ENCODE measurements around the gene DYRK4.

DYRK4 gene

DNA sequence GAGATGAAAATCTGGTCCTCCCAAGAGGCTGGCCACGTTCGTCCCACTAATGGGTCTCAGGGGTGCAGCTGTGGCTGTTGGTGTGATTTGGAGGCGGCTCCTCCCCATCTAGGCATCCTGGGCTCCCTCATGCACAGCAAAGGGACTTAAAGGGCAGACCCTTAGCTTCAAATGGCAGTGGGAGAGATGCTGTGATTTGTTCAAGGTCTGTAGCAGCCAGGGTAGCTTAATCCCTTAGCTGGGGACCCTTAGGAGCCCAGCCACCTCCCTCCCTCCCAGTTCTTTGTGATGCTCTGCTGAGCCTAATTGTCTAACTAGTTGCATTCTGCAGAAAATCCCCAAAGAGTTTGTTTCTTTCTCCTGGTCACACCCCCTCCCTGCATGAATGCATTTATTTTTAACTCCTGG is 18.3 kb downstream of the DYRK4 start:
- H3K27ac Mint-ChIP-seq = no peak overlapping the region
- no peaks in the 10 kb centered on the region for H3K4me1 Mint-ChIP-seq (ENCODE audit: low read depth)
- no peak overlapping the region for H3K4me3 Mint-ChIP-seq
- H3K9me3 Mint-ChIP-seq = no peaks in the 10 kb centered on the region
- peaks cover 15% of the 10 kb centered on the region for H3K27me3 Mint-ChIP-seq (ENCODE audit: low read depth)
- no peaks in the 10 kb centered on the region for H3K36me3 Mint-ChIP-seq (ENCODE audit: low read depth)
- DNase-seq (ENCODE audit: low spot score) = no peak

DNA sequence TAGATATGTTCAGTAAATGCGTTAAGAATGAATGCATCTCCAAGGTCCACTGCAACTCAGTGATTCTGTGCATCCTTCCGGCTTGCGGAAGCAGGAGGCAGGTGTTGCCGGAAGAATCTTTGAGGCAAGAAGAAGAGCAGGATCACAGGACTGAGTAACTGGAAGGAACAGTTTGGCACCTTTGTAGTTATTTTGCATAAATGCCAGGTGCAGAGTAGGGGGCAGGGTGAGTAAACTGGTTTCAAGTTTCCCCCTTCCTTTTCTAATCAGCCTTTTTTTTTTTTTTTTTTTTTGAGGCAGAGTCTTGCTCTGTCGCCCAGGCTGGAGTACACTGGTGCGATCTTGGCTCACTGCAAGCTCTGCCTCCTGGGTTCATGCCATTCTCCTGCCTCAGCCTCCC is 22.3 kb downstream of the DYRK4 start:
- Mint-ChIP-seq H3K27me3 (ENCODE audit: low read depth) (peaks cover 3% of the 10 kb centered on the region), H3K36me3 (ENCODE audit: low read depth) (no peaks in the 10 kb centered on the region), H3K4me1 (ENCODE audit: low read depth) (no peaks in the 10 kb centered on the region), H3K4me3 (no peak overlapping the region), H3K27ac (no peak overlapping the region), H3K9me3 (no peaks in the 10 kb centered on the region)
- DNase-seq (ENCODE audit: low spot score) = no peak

DNA sequence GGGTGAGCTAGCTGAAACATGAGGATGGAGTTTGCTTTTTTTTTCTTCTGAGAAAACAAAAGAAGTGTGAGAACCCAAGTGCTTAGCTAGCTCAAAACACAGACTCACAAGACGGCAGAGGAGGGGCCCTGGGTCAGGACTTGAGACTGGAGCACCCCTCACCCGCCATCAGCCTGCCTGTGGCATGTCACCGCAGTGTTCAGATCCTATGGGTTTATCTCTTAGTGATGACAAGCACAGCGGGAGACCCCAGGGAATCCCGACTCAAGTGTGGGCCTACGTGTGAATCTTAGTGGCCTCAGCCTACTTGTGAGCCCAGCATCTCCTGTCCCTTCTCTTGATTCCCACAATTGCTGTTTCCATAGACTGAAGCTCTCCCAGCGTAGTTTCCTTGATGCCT is 22.9 kb downstream of the DYRK4 start:
- DNase-seq (ENCODE audit: low spot score) = no peak
- H3K36me3 Mint-ChIP-seq (ENCODE audit: low read depth) = no peaks in the 10 kb centered on the region
- H3K4me1 Mint-ChIP-seq (ENCODE audit: low read depth) = no peaks in the 10 kb centered on the region
- no peak overlapping the region for H3K27ac Mint-ChIP-seq
- peaks cover under 1% of the 10 kb centered on the region for H3K27me3 Mint-ChIP-seq (ENCODE audit: low read depth)
- no peak overlapping the region for H3K4me3 Mint-ChIP-seq
- no peaks in the 10 kb centered on the region for H3K9me3 Mint-ChIP-seq

DNA sequence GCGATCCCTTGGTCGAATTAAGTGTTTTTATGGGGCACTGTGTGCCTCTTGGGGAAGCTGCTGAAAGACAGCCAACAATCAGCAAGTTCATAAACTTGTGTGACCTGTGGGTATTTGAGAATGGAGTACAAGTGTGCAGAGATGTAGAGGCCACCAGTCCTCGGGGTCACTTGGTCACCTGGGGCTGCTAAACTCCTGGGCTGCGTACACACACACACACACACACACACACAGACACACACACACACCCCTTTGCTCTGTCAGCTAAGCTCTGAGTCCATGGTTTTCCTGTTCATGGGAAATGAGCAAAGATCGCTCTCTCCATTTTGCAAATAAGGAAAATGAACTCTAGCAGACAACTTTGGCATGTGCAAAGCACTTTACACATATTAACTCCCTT is 24.5 kb downstream of the DYRK4 start:
- DNase-seq (ENCODE audit: low spot score) = no peak
- no peaks in the 10 kb centered on the region for H3K27me3 Mint-ChIP-seq (ENCODE audit: low read depth)
- no peak overlapping the region for H3K4me3 Mint-ChIP-seq
- H3K27ac Mint-ChIP-seq = no peak overlapping the region
- no peaks in the 10 kb centered on the region for H3K36me3 Mint-ChIP-seq (ENCODE audit: low read depth)
- H3K4me1 Mint-ChIP-seq (ENCODE audit: low read depth) = no peaks in the 10 kb centered on the region
- no peaks in the 10 kb centered on the region for H3K9me3 Mint-ChIP-seq

DNA sequence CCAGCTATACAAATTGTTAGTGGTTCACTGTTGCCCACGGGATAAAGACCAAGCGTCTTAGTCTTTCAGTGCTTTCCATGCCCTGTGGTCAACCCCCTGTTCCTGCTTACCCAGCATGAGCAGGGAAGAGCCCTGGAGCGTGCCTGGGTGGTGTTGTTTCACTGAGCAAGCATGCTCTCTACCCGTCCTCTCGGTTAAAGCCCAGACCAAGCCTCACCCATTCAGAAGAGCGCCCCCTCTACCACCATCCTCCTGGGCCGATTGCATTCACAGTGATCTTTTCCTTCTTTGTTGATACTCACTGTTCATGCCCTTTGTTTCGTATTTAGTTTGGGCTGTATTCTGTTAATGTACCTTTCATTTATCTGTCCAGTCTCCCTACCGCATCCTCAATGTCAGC is 25.1 kb downstream of the DYRK4 start:
- Mint-ChIP-seq H3K27ac (no peak overlapping the region), H3K27me3 (ENCODE audit: low read depth) (no peaks in the 10 kb centered on the region), H3K4me1 (ENCODE audit: low read depth) (no peaks in the 10 kb centered on the region), H3K9me3 (no peaks in the 10 kb centered on the region), H3K36me3 (ENCODE audit: low read depth) (no peaks in the 10 kb centered on the region), H3K4me3 (no peak overlapping the region)
- DNase-seq (ENCODE audit: low spot score) = no peak

DNA sequence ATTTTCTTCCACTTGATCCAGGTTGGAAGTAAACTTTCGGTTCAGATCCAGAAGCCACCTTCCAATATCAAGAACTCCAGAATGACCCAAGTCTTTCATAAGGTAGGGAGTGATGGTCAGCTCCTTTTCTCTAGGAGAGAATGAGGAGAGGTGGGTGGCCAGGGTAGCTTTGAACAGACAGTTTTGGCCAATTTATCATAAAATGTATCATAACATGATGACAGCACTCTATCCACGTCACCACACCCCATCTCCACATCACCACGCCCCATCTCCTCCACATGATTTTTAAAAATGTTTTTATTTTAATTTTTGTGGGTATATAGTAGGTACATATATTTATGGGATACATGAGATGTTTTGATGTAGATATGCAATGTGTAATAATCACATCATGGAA is 26.9 kb downstream of the DYRK4 start:
- no peaks in the 10 kb centered on the region for H3K4me1 Mint-ChIP-seq (ENCODE audit: low read depth)
- H3K4me3 Mint-ChIP-seq = no peak overlapping the region
- H3K9me3 Mint-ChIP-seq = no peaks in the 10 kb centered on the region
- DNase-seq (ENCODE audit: low spot score) = no peak
- no peaks in the 10 kb centered on the region for H3K36me3 Mint-ChIP-seq (ENCODE audit: low read depth)
- no peak overlapping the region for H3K27ac Mint-ChIP-seq
- H3K27me3 Mint-ChIP-seq (ENCODE audit: low read depth) = no peaks in the 10 kb centered on the region

DNA sequence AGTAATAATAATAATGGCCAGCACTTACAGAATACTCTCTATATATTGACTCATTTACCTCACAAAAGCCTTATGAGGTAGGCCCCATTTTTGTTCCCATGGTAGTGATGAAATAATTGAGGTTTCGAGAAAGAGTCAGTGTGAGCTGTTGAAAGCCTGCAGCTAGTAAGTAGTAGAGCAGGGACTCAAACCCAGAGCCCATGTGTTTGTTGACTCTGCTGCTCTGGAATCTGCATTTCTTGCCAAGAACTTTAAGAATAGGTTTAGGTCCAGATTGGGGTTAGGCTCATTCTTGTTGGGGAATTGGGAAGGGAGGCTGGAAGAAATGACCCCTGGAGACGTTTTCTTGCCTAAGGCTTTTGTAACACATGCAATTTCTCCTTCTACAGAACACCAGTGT is 27.9 kb downstream of the DYRK4 start:
- Mint-ChIP-seq H3K27ac (no peak overlapping the region), H3K36me3 (ENCODE audit: low read depth) (no peaks in the 10 kb centered on the region), H3K4me3 (no peak overlapping the region), H3K9me3 (no peaks in the 10 kb centered on the region), H3K27me3 (ENCODE audit: low read depth) (no peaks in the 10 kb centered on the region), H3K4me1 (ENCODE audit: low read depth) (no peaks in the 10 kb centered on the region)
- no peak for DNase-seq (ENCODE audit: low spot score)

DNA sequence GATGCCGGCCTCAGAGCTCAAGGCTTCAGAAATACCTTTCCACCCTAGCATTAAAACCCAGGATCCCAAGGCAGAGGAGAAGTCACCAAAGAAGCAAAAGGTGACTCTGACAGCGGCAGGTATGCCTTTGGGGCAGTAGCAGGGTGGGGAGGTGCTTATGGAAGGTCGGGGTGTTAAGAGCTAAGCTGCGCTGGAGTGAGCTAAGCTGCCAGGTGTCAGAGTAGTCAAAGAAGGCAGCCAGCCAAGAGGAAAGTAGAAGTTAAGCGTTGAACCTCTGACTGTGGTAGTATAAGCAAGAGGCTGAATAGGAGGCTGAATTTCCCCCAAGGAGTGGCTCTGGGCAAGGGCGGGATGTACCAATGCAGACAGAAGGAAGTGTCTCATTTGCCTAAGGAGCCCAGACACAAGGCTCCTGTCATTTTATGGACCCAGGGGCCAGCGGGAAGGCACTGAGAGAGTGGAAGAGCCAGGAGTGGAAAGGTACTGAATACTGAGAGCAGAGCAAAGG is 29.2 kb downstream of the DYRK4 start:
- Mint-ChIP-seq H3K9me3 (no peaks in the 10 kb centered on the region), H3K27me3 (ENCODE audit: low read depth) (no peaks in the 10 kb centered on the region), H3K27ac (no peak overlapping the region), H3K4me1 (ENCODE audit: low read depth) (no peaks in the 10 kb centered on the region), H3K4me3 (no peak overlapping the region), H3K36me3 (ENCODE audit: low read depth) (no peaks in the 10 kb centered on the region)
- no peak for DNase-seq (ENCODE audit: low spot score)

DNA sequence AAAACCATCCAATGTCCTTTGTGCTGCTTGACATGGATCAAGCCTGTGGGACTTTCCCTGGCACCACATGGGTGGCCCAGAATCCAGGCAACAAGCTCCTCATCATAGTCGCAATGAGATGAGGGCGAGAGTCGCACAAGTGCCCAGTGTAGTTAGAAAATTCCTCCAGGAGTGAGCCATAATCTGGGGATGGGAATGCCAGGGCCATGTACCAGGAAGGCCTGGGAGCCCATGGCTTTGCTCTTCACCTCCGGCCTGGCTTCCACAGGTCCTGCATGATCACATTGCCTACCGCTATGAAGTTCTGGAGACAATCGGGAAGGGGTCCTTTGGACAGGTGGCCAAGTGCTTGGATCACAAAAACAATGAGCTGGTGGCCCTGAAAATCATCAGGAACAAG is 33.9 kb downstream of the DYRK4 start:
- H3K27me3 Mint-ChIP-seq (ENCODE audit: low read depth) = peaks cover 3% of the 10 kb centered on the region
- no peaks in the 10 kb centered on the region for H3K4me1 Mint-ChIP-seq (ENCODE audit: low read depth)
- no peak overlapping the region for H3K4me3 Mint-ChIP-seq
- no peaks in the 10 kb centered on the region for H3K9me3 Mint-ChIP-seq
- no peaks in the 10 kb centered on the region for H3K36me3 Mint-ChIP-seq (ENCODE audit: low read depth)
- no peak for DNase-seq (ENCODE audit: low spot score)
- no peak overlapping the region for H3K27ac Mint-ChIP-seq

DNA sequence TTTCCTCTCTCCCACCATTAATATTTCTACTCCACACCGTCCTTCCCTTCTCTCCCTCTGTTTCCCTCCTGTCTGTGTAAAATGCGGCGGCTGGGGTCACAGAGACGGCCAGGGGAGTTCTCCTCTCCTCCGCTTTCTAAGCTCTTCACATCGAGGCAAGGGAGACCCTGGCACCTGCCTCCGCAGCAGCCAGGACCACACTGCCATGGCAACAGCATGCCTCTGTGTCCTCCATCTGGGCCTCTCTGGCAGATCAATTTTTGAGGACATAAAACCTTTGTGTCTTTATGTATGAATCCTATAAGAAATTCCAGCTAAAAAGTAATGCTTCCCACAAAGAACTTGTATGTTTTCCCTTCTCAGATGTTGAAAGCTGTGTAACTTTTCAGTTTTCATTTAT is 41.4 kb downstream of the DYRK4 start:
- Mint-ChIP-seq H3K27ac (no peak overlapping the region), H3K36me3 (ENCODE audit: low read depth) (peaks cover 2% of the 10 kb centered on the region), H3K27me3 (ENCODE audit: low read depth) (peaks cover 19% of the 10 kb centered on the region), H3K4me3 (no peak overlapping the region), H3K4me1 (ENCODE audit: low read depth) (peaks cover 14% of the 10 kb centered on the region), H3K9me3 (no peaks in the 10 kb centered on the region)
- no peak for DNase-seq (ENCODE audit: low spot score)

DNA sequence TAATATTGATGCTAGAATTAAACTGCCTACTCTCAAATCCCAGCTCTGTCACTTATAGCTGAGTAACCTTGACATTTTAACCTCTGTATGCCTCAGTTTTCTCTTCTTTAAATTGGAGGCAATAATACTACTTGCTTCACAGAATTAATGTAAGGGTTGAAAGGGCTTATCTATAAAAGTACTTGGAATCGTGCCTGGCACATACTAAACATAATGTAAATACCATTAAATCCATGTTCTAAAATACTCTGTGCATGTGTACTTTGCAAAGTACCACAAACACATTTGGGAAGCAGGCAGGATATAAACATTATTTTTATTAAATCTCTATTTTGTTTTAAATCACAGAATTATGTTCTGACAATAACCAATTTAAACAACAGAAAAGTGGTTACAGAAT is 41.9 kb downstream of the DYRK4 start:
- H3K36me3 Mint-ChIP-seq (ENCODE audit: low read depth) = peaks cover 2% of the 10 kb centered on the region
- no peak for DNase-seq (ENCODE audit: low spot score)
- H3K9me3 Mint-ChIP-seq = no peaks in the 10 kb centered on the region
- no peak overlapping the region for H3K27ac Mint-ChIP-seq
- H3K27me3 Mint-ChIP-seq (ENCODE audit: low read depth) = peaks cover 19% of the 10 kb centered on the region
- peaks cover 14% of the 10 kb centered on the region for H3K4me1 Mint-ChIP-seq (ENCODE audit: low read depth)
- H3K4me3 Mint-ChIP-seq = no peak overlapping the region

DNA sequence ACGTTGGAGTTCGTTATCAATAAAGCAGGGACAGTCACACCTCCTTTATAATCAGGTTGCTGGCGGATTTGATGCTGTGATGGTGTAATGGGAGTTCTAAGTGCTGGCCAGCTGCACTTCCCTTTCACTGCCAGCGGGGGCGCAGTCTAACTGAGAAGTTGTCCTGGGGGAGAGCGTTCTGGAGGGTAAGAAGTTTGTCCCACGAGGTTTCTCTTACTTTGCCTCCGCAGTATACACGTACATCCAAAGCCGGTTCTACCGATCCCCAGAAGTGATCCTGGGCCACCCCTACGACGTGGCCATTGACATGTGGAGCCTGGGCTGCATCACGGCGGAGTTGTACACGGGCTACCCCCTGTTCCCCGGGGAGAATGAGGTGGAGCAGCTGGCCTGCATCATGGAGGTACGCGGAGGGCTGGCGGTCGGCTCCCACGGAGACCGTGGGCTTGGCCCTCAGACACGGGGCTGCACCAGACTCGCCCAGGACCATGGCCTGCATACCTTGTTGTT is 42.7 kb downstream of the DYRK4 start:
- Mint-ChIP-seq H3K4me3 (peak overlapping the region; percentile 99), H3K4me1 (ENCODE audit: low read depth) (peaks cover 14% of the 10 kb centered on the region), H3K9me3 (no peaks in the 10 kb centered on the region), H3K27ac (peak overlapping the region; percentile 91), H3K27me3 (ENCODE audit: low read depth) (peaks cover 19% of the 10 kb centered on the region), H3K36me3 (ENCODE audit: low read depth) (peaks cover 2% of the 10 kb centered on the region)
- DNase-seq (ENCODE audit: low spot score) = peak; percentile 71

DNA sequence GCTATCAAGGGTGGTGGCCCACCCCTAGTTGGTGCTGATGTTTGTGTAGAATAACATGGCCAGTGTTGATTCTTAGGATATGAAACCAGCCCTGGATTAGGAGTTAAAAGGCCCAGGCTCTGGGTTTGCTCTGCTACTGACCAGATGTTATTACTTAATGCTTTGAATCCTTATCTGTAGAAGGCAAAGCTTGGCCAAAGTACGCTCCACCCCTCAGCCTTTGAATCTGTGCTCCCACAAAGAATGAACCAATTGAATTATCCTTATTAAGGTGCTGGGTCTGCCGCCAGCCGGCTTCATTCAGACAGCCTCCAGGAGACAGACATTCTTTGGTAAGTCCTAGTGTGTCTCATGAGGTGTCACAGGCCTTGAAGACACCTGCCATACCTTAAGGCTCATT is 45.0 kb downstream of the DYRK4 start:
- no peak overlapping the region for H3K27ac Mint-ChIP-seq
- peaks cover 16% of the 10 kb centered on the region for H3K27me3 Mint-ChIP-seq (ENCODE audit: low read depth)
- peaks cover 2% of the 10 kb centered on the region for H3K36me3 Mint-ChIP-seq (ENCODE audit: low read depth)
- peaks cover 14% of the 10 kb centered on the region for H3K4me1 Mint-ChIP-seq (ENCODE audit: low read depth)
- H3K9me3 Mint-ChIP-seq = no peaks in the 10 kb centered on the region
- peak overlapping the region; percentile 35 for H3K4me3 Mint-ChIP-seq
- no peak for DNase-seq (ENCODE audit: low spot score)

DNA sequence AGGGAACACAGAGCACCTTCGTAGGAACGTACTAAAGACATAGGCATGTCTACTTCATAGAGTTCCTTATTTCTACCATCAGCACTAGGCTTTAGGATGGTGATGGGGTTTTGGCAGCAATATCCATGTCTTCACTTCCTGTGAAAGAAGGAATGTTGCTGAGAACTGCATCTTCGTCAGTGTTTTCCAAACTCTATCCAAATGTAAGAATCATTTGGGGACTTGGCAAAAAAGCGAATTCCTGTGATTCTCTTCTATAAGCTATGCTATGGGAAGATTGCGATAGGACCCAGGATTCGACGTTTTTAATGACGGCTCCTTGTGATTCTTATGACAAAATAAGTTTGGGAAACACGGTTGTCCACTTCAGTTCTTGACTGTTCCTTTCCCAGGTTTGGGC is 47.1 kb downstream of the DYRK4 start:
- no peak overlapping the region for H3K4me3 Mint-ChIP-seq
- H3K27me3 Mint-ChIP-seq (ENCODE audit: low read depth) = peaks cover 4% of the 10 kb centered on the region
- no peak for DNase-seq (ENCODE audit: low spot score)
- no peaks in the 10 kb centered on the region for H3K9me3 Mint-ChIP-seq
- H3K36me3 Mint-ChIP-seq (ENCODE audit: low read depth) = peaks cover 13% of the 10 kb centered on the region
- H3K4me1 Mint-ChIP-seq (ENCODE audit: low read depth) = peaks cover 14% of the 10 kb centered on the region
- no peak overlapping the region for H3K27ac Mint-ChIP-seq

DNA sequence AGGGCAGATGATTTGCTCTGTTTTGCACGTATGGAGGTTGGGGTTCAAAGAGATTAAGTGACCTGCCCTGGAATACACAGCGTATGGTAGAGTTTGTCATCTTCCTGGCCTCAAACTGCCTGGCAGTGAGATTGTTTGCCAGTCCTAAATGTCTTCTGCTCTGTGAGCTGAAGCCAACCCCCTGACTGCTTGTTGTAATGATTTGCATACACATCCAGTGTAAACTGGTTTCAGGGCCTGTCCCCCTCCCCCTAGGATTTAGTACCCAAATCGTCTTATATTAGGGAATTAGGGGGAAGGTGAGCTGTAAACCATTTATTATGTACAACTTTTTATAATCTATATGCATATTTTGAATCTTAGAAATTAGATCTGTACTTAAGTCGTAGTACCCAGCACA is 48.5 kb downstream of the DYRK4 start:
- Mint-ChIP-seq H3K36me3 (ENCODE audit: low read depth) (peaks cover 11% of the 10 kb centered on the region), H3K9me3 (no peaks in the 10 kb centered on the region), H3K4me3 (no peak overlapping the region), H3K27ac (no peak overlapping the region), H3K27me3 (ENCODE audit: low read depth) (no peaks in the 10 kb centered on the region), H3K4me1 (ENCODE audit: low read depth) (peaks cover 7% of the 10 kb centered on the region)
- no peak for DNase-seq (ENCODE audit: low spot score)
